ENCODE data around the gene MCOLN2.

DNA sequence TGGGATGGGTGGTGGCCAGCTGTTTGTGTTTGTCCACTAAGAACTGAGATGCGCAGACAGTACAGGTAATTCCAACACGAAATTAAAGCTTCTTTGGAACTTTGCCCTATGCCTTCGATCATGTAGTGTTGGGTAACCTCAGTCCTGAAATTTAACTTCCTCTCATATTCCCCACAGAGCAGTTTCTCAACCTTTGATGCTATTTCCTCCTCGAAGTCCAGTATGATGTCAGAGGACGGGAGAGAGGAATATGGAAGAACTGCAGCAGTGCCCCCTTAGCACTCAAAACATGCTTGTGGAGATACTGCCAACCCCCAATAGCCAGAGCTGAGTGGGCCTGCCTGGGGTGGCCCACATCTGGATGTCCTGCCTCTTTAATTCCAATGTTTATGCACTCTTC is 107.5 kb downstream of the MCOLN2 start:
- TF ChIP-seq ESRRG (CRISPR knock-in tag; IDR thresholded peaks at IDR 0.05) (no peak), ZFP30 (CRISPR knock-in tag; IDR thresholded peaks at IDR 0.05) (no peak), TSHZ2 (CRISPR knock-in tag; IDR thresholded peaks at IDR 0.05) (no peak), ZNF565 (CRISPR knock-in tag; conservative IDR thresholded peaks at IDR 0.05; ENCODE audit: low read depth) (no peak), ZFP3 (CRISPR knock-in tag; IDR thresholded peaks at IDR 0.05) (no peak), ZNF8 (CRISPR knock-in tag; IDR thresholded peaks at IDR 0.05) (no peak), ZC3H10 (CRISPR knock-in tag; IDR thresholded peaks at IDR 0.05) (no peak), POU6F1 (CRISPR knock-in tag; IDR thresholded peaks at IDR 0.05; ENCODE audit: borderline replicate concordance, low read depth) (no peak), BACH2 (CRISPR knock-in tag; IDR thresholded peaks at IDR 0.05; ENCODE audit: borderline replicate concordance) (no peak), RARB (CRISPR knock-in tag; IDR thresholded peaks at IDR 0.05) (no peak)
- TF ChIP-seq, protein P1, sequence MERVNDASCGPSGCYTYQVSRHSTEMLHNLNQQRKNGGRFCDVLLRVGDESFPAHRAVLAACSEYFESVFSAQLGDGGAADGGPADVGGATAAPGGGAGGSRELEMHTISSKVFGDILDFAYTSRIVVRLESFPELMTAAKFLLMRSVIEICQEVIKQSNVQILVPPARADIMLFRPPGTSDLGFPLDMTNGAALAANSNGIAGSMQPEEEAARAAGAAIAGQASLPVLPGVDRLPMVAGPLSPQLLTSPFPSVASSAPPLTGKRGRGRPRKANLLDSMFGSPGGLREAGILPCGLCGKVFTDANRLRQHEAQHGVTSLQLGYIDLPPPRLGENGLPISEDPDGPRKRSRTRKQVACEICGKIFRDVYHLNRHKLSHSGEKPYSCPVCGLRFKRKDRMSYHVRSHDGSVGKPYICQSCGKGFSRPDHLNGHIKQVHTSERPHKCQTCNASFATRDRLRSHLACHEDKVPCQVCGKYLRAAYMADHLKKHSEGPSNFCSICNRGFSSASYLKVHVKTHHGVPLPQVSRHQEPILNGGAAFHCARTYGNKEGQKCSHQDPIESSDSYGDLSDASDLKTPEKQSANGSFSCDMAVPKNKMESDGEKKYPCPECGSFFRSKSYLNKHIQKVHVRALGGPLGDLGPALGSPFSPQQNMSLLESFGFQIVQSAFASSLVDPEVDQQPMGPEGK (CRISPR knock-in tag; IDR thresholded peaks at IDR 0.05; ENCODE audit: borderline replicate concordance): no peak
- TF ChIP-seq, protein P2, sequence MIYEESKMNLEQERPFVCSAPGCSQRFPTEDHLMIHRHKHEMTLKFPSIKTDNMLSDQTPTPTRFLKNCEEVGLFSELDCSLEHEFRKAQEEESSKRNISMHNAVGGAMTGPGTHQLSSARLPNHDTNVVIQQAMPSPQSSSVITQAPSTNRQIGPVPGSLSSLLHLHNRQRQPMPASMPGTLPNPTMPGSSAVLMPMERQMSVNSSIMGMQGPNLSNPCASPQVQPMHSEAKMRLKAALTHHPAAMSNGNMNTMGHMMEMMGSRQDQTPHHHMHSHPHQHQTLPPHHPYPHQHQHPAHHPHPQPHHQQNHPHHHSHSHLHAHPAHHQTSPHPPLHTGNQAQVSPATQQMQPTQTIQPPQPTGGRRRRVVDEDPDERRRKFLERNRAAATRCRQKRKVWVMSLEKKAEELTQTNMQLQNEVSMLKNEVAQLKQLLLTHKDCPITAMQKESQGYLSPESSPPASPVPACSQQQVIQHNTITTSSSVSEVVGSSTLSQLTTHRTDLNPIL (CRISPR knock-in tag; IDR thresholded peaks at IDR 0.05; ENCODE audit: low read depth): no peak

All from SK-N-SH treated with all-trans-retinoic acid at 6 μM for 48 hours (cell line).